Stimulated activated naive CD8-positive, alpha-beta T cell treated with anti-CD3 and anti-CD28 coated beads, Interleukin-15, amount 100 ng/mL, for 72 hours (primary cell): Measurements from ENCODE around the gene PNPO.

Experiments used
- ATAC-seq: fragments of 150-1000 bp; cut with Tn5 transposase; 2 replicates; pipeline ENCODE4 v1.10.0; 2021; ENCODE audit warnings: mild to moderate bottlenecking, moderate library complexity
- DNase-seq, 2 donors: peaks; one replicate each; pipeline ENCODE4 v3.0.0; 2021 to 2022
- H3K27ac Mint-ChIP-seq, 2 donors: one replicate each; pipeline ENCODE4 v1.8.0; 2022; ENCODE audit warnings: mild to moderate bottlenecking in 2 of 2, mixed read lengths in 2 of 2, moderate library complexity in 2 of 2
- H3K27me3 Mint-ChIP-seq: one replicate; pipeline ENCODE4 v1.8.0; 2022; ENCODE audit warnings: mixed read lengths
- H3K4me1 Mint-ChIP-seq: one replicate; pipeline ENCODE4 v1.8.0; 2022; ENCODE audit warnings: mild to moderate bottlenecking, mixed read lengths
- H3K4me3 Mint-ChIP-seq, 2 donors: one replicate each; pipeline ENCODE4 v1.8.0; 2022; ENCODE audit warnings: mild to moderate bottlenecking in 2 of 2, mixed read lengths in 2 of 2, moderate library complexity in 1 of 2
- H3K9me3 Mint-ChIP-seq, 2 donors: one replicate each; pipeline ENCODE4 v1.8.0; 2022; ENCODE audit warnings: mixed read lengths in 2 of 2

Gene PNPO

DNA sequence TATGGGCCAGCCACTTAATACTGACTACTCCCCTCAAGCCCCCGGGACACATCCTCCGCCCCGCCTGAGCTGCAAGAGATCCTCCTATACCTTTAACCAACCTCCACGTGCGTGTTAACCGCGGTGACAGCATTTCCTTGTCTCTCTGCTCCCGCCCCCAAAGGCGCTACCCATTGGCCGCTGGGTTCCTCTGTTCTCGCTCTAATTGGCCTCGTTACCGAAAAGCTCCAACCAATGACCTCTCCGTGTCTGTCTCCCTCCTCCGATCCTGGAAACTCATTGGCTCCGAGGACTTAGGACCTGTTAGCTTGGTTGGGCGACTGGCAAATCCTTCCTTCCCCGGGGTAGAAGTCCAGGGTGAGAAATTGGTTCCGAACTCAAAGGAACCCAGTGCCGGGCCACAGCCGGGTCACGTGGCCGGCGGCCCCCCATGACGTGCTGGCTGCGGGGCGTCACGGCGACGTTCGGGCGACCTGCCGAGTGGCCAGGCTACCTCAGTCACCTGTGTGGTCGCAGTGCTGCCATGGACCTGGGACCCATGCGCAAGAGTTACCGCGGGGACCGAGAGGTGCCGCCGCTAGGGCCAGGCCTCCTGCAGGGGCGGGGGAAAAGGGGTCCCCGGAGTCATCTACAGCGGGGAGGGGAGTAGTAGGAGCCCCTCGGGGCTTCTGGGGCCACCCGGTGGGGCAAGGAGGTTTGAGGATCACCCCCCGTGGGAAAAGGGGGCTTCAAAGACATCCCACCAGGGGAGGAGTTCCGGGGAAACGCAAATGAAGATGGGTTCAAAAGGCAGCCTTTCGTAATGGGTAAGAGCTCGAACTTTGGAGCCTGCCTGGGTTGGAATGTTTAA is at the start of gene PNPO:
TSS of gene PNPO (plus strand) at position 326 of the 850 bp plus-strand sequence. CDS start at position 431, 105 bp downstream.
- Mint-ChIP-seq H3K4me3 (peak within 1 kb of the TSS; percentile 81 to 91), H3K4me1 (peaks cover 71% of the 10 kb centered on the region), H3K27me3 (no peaks in the 10 kb centered on the region)

DNA sequence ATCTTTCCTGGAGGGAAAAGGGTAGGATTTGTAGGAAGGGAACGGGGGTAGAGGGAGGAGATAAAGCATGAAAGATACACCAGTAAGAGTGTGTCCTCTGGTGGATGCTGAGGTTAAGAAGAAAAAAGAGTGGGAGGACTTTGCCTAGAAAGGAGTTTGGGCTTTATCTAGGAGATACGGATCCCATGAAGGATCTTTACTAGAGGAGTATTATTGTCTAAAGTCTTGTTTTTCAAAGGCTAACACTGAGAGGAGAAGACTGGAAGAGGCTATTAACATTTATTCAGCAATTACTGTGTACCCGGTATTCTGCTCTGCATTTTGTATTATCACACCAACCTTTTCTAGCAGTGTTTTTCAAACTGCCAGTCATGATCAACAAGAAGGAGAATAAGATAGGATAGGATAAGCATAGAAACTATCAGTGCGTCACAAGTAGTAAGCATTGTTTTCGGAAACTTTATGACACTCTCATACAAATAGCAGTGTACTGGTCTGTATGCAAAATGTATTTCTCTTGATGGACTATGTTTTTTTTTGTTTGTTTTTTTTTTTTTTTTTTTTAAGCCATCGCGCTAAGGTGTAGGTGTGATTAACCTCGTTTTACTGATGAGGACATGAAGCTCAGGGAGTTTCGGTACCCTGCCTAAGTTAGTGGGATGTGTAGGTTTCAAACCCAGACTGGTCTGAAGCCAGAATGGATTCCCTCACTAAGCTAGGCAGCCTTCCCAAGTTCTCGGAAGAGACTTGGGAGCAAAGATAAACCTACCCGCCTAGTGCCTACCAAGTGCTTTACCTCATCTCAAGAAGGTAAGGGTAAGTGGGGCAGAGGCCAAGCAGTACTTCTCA is 46.6 kb upstream of the PNPO start:
- peak overlapping the region; percentile 88 to 95 for H3K4me3 Mint-ChIP-seq
- ATAC-seq (no peak), DNase-seq (no peak)
- no peaks in the 10 kb centered on the region for H3K9me3 Mint-ChIP-seq
- no peaks in the 10 kb centered on the region for H3K27me3 Mint-ChIP-seq
- peaks cover 59% of the 10 kb centered on the region for H3K4me1 Mint-ChIP-seq
- peak overlapping the region; percentile 96 to 98 for H3K27ac Mint-ChIP-seq

More for the DNA sequence above, at the start of gene PNPO:
- peak; percentile 97 for ATAC-seq
- peak; percentile 90 to 96 for DNase-seq
- H3K27ac Mint-ChIP-seq, result peak within 1 kb of the TSS; percentile 84 to 95
- peaks cover 6% of the 10 kb centered on the region in 2 donors for H3K9me3 Mint-ChIP-seq

DNA sequence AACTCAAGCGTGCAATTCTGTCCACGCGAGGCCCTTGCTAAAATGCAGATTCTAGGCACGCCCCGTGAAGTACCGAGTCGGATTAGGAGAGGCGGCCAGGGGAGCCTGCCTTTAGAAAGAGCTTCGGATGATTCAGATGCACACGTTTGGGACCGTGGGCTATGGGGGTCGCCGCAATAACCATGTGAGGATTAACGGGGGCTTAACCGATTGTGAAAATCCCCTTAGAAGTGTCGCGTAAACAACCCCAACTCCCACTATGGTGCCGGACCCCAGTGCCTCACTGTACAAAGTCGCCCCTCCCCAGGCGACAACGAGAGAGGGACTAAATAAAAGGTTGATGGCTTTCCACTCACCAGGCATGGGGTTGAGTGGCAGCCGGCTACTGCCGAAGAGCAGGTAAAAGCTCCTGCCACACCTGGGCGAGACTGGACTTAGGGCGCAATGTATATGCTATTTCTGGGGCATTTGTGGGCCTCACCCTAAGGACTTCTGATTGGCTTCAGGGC is 46.0 kb upstream of the PNPO start:
- Mint-ChIP-seq H3K4me3 (peak overlapping the region; percentile 88 to 95), H3K9me3 (no peaks in the 10 kb centered on the region), H3K27ac (peak overlapping the region; percentile 96 to 98), H3K27me3 (no peaks in the 10 kb centered on the region), H3K4me1 (peaks cover 60% of the 10 kb centered on the region)
- ATAC-seq (peak; percentile 0), DNase-seq (no peak)

DNA sequence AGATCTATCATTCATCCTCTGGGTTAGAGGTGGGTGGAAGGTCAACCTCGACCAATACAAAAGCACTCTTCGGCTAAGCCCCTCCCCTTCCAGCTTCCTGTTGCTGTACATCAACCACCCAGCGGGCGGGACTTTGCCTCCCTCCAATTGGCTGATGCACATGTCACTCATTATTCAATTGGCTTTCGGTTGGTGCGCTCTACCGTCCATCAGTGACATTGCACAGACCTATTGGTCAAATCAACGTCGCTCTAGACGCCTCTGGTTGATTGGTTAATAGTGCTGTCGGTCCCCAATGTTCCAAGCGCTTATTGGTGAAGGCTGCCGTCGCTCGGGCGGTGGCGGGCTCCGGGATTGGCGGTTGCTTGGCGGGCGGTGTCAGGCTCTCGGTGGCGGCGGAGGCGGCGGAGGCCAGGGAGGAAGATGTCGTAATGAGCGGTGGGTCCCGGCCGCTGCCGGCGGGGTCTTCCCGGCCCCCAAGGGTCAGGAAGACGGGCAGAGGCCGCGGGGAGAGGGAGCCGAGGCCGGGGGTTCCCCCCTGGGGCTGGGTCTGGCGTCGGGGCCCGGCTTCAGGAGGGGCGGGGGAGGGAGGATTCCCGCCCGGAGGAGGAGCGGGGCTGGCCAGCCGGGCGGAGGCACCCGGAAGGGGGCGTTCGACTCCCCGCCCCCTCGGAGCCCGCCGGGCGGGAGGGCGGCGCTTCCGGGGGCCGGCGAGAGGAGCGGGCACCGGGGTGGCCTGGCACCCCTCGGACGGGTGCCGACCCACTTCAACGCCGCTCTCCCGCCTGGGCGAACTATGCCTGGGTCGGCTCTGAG is 45.3 kb upstream of the PNPO start, which contains the start of gene SP2:
TSS of gene SP2 (plus strand) at position 381 of the 816 bp plus-strand sequence. CDS start at position 432, 51 bp downstream.
- peaks cover 60% of the 10 kb centered on the region for H3K4me1 Mint-ChIP-seq
- peak; percentile 100 for DNase-seq
- H3K4me3 Mint-ChIP-seq, result peak within 1 kb of the TSS; percentile 88 to 95
- no peaks in the 10 kb centered on the region for H3K27me3 Mint-ChIP-seq
- peak; percentile 94 for ATAC-seq
- H3K27ac Mint-ChIP-seq, result peak within 1 kb of the TSS; percentile 97 to 100
- H3K9me3 Mint-ChIP-seq, result no peaks in the 10 kb centered on the region

DNA sequence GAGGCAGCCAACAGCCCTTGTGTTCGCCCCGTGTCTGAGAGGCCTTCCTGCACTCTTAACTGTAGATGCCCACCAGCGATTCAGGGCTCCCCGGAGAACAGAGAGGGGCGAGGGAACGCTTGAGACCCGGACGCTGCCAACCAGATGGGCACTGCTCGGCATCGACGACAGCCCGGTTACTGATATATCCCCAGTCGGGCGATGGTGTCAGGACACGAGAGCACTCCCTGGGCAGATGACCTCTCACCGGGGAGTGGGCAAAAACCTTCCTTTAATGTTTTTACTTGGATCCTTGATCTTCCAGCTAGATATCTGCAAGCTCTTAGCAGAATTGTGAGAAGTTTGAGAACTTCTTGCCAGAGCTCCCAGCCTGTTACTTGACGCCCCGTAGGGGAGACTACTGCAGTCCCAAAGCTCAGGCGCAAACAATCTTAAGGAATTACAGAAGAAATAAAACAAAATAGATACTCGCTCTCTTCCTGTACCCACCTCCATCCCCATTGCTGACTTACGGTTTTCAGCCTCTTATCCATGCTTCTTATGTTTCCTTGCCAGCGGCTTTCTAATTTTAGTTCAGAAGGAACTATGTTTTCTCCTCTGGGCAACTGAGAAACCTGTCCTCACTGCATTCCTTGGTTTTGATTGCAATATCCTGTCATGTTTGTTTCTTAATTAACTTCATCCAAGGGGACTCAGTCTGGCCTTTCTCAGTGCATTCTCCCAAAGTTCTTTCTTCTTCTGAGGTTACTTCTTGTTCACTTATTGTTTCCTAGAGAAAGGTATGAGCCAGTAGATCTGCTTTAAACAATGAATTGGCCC is 44.5 kb upstream of the PNPO start:
- Mint-ChIP-seq H3K27ac (peak overlapping the region; percentile 94 to 97), H3K9me3 (no peaks in the 10 kb centered on the region), H3K4me3 (peak overlapping the region; percentile 88 to 95), H3K27me3 (no peaks in the 10 kb centered on the region), H3K4me1 (peaks cover 56% of the 10 kb centered on the region)
- ATAC-seq, result no peak
- no peak for DNase-seq

DNA sequence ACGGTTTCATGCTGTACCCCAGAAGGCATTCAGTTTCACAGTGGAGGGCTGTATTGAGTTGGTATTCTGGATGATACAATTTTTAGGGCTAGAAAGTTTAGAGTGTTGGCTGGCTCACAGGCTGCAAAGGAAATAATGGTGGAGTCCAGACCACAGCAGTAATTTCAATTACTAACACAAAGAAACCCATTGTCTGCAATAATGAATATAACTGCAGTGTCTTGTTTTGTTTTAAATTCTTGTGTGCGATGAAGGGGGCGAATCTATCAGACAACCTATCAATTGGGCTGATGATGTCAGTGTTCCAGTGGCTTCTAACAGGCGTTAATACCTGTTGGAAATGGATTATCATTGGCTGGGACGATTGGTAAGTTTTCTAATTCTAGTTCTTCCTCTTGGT is 43.8 kb upstream of the PNPO start:
- no peak for DNase-seq
- H3K4me3 Mint-ChIP-seq, result peak overlapping the region; percentile 88 to 95
- H3K9me3 Mint-ChIP-seq, result no peaks in the 10 kb centered on the region
- ATAC-seq, result no peak
- H3K27me3 Mint-ChIP-seq, result no peaks in the 10 kb centered on the region
- H3K27ac Mint-ChIP-seq, result no peak overlapping the region
- H3K4me1 Mint-ChIP-seq, result peaks cover 61% of the 10 kb centered on the region

DNA sequence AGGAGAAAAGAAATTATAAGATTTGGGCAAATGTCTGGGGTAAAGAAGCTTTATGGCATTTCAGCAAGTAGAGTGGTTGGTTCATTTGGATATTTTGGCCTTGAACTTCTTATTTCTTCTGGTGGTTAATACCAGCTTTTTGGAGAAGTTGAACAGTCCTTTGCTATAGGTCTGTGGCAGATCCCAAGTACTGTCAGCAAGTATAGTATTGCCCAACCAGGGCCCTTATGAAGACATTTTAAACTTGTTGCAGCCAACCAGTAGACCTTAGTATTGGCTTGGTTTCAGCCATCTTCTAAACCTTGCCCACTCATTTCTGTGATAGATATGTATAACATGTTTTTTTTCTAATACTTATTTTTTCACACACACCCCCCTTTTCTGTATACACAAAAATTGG is 43.1 kb upstream of the PNPO start:
- ATAC-seq, result no peak
- H3K27ac Mint-ChIP-seq, result no peak overlapping the region
- H3K4me3 Mint-ChIP-seq, result no peak overlapping the region
- H3K4me1 Mint-ChIP-seq, result peaks cover 61% of the 10 kb centered on the region
- H3K27me3 Mint-ChIP-seq, result no peaks in the 10 kb centered on the region
- no peak for DNase-seq
- H3K9me3 Mint-ChIP-seq, result no peaks in the 10 kb centered on the region

DNA sequence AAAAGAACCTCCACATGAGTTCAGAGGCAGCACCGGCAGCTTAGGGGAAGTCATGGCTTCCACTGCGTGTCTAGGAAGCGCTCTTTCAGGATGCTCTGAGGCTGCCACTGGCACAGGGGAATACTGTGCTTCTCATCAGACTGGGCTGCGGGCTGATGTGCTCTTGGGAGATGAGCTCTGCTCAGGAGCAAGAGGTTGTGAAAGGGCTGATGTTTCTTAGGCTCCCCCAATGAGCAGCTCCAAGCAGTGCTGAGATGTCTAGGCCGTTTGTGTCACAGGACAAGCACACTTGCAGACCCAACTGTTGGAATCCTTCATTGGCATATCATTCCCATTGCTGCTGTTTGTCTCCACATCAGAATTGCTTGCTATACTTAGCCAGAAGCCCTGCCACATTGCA is 41.7 kb upstream of the PNPO start:
- ATAC-seq (no peak), DNase-seq (no peak)
- peaks cover 49% of the 10 kb centered on the region for H3K4me1 Mint-ChIP-seq
- H3K27me3 Mint-ChIP-seq, result no peaks in the 10 kb centered on the region
- no peaks in the 10 kb centered on the region for H3K9me3 Mint-ChIP-seq
- no peak overlapping the region for H3K27ac Mint-ChIP-seq
- H3K4me3 Mint-ChIP-seq, result no peak overlapping the region

DNA sequence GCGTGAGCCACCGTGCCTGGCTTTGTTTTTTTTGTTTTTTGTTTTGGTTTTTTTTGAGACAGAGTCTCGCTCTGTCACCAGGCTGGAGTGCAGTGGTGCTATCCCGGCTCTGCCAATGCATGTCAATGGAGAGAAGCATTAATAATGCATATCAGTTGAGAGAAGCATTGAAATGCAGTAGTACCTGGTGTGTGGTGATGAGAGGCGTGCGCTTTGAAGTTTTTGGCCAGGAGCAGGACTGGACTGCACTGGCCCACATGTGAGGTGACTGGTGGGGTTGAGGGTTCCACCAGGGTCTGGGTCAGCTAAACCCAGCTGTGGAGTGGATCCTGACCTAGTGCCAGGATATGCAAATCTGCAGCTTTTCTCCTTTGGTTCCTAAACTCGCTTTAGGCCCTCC is 39.9 kb upstream of the PNPO start:
- H3K27me3 Mint-ChIP-seq, result no peaks in the 10 kb centered on the region
- no peaks in the 10 kb centered on the region for H3K9me3 Mint-ChIP-seq
- H3K4me1 Mint-ChIP-seq, result peaks cover 56% of the 10 kb centered on the region
- ATAC-seq (no peak), DNase-seq (no peak)
- peak overlapping the region in 1 of 2 donors; percentile 49 for H3K27ac Mint-ChIP-seq
- H3K4me3 Mint-ChIP-seq, result no peak overlapping the region

DNA sequence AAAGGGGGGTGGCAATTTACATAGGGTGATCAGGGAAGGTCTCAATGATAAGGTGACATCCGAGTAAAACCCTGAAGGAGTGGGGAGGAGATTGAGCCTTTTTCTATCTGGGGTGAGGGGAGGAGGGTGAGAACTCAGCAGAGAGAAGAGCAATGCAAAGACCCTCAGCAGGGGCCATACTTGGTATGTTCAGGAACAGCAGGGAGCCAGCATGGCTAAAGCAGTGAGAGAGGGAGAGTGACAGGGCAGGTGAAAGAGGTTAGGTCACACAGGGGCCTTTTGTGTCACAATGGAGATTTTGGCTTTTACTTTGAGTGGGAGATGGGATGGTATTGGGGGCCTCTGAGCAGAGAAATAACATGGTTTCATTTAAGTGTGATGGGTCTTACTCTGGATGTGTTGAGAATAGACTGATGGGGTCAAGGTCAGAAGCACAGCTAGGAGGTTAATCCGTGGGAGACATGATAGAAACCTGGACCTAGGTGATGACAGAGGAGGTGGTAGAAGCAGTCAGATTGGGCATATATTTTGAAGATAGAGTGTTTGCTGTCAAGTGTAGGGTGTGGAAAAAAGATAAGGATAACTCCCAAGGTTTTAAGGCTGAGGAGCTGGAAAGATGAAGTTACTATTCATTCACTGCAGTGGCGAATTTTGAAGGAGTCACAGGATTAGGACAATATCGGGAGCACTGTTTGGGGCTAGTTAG is 39.2 kb upstream of the PNPO start:
- Mint-ChIP-seq H3K27me3 (no peaks in the 10 kb centered on the region), H3K9me3 (no peaks in the 10 kb centered on the region), H3K4me1 (peaks cover 60% of the 10 kb centered on the region), H3K27ac (no peak overlapping the region), H3K4me3 (no peak overlapping the region)
- ATAC-seq (no peak), DNase-seq (no peak)

DNA sequence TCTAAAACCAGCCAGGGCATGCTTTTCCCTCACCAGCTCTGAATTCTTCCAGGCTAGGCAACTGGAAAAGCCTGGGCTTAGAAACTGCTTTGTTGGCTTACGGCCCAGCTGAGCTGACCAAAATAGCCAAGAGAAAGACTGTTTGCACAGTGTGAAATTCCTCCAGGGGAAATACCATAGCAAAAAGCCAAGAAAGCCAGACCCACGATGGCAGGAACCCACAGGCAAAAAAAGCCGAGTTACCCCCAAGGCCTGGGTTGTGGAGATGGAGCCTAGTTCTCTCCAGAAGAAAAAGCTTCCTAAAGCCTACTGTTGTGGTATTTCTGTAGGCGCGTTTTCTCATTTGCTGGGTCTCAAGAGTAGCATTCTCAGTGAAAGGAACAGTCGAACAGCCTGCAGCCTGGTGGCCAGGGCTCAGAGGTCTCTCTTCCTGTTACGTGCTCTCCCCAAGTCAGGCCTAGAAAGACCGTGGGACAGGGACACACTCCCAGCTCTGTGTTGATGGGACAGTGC is 36.1 kb upstream of the PNPO start:
- no peak for ATAC-seq
- no peak overlapping the region for H3K27ac Mint-ChIP-seq
- H3K27me3 Mint-ChIP-seq, result no peaks in the 10 kb centered on the region
- no peak overlapping the region for H3K4me3 Mint-ChIP-seq
- H3K4me1 Mint-ChIP-seq, result peaks cover 29% of the 10 kb centered on the region
- no peaks in the 10 kb centered on the region for H3K9me3 Mint-ChIP-seq
- DNase-seq, result no peak

DNA sequence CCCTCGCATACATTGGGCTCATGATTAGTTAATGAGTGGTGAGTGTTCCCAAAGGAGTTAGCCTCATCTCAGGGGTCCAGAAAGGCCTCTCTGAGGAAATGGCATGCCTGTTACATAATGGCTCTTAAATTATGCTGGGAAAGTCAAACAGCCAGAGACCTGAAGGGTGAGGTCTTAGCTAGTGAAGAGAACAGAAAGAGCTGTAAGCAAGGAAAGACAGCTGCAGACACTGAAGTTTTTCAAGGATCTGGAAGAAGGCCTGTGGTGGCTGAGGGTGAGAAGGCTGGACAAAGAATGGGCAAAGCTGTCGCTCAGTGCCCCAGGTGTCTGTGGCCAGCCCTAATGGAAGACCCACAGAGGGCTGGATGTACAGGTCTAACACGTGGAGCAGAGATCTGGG is 34.9 kb upstream of the PNPO start:
- Mint-ChIP-seq H3K4me3 (no peak overlapping the region), H3K27me3 (no peaks in the 10 kb centered on the region), H3K27ac (no peak overlapping the region), H3K4me1 (peaks cover 28% of the 10 kb centered on the region), H3K9me3 (no peaks in the 10 kb centered on the region)
- DNase-seq, result no peak
- no peak for ATAC-seq

DNA sequence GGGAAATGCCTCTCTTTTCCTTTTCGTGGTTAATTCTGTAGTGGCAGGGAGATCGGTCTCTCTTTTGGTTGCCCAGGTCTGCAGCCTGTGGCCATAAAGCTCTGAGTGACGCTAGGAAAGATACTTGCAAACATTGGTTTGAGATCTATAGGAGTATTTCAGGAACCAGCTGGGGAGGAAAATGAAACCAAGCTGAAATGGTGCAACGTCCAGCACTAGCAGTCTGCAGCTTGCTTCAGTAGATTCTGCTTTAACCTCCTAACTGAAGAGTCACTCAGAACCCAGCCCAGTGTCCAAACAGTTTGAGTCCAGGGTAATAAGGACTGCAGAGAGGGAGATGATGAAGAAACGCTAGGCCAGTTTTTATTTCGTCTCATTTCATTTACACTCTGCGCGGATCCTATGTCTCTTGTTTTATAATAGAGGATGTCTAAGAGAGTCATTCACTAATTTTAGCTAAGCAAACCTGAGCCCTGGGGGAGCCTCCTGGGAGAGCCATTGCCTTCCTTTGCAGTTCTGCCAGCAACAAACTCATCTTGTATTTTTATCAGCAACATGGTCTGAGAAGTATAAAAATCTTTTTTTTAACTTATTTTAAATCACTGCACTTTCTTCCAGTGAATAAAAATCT is 33.3 kb upstream of the PNPO start:
- DNase-seq (no peak), ATAC-seq (no peak)
- H3K27ac Mint-ChIP-seq, result no peak overlapping the region
- H3K4me3 Mint-ChIP-seq, result no peak overlapping the region
- peaks cover 18% of the 10 kb centered on the region for H3K4me1 Mint-ChIP-seq
- H3K9me3 Mint-ChIP-seq, result no peaks in the 10 kb centered on the region
- H3K27me3 Mint-ChIP-seq, result no peaks in the 10 kb centered on the region
